PC-9 (cell line): ENCODE results near the gene DEFB129. TPM values are rescaled to one million over a fixed set of nuclear protein-coding genes. Genes with fewer than 3 reads are reported as not detected.
"Not testable (repeated sequence)": the region's sequence is repeated elsewhere in the genome, so short reads cannot be mapped to it uniquely, and the experiment has no call there.

Source experiments
- BruUV-seq: library from RNA; stranded (reverse); fragments of 400-500 nt; replicated peaks from 2 replicates; lab custom pipeline; 2021; lab: Mats Ljungman, UMichigan
- CTCF ChIA-PET: fragments of 300-600 bp; sonication (Branson Sonifier 250); formaldehyde crosslinking; loops from one replicate; lab custom pipeline; 2022; ENCODE audit warnings: antibody characterized with exemption; lab: Charles Lee
- POLR2A ChIA-PET: fragments of 300-600 bp; sonication (Branson Sonifier 250); formaldehyde crosslinking; loops from one replicate; lab custom pipeline; 2022; ENCODE audit warnings: antibody characterized with exemption; ENCODE audit not compliant: unreplicated experiment; lab: Charles Lee
- DNase-seq, 2 experiments: peaks; one replicate each; pipeline versions ENCODE4 v3.0.0 to v3.0.0-alpha.2; 2015 to 2022; ENCODE audit warnings: mixed read lengths in 1 of 2
- H2AFZ ChIP-seq: fragments of 200-600 bp; sonication (generic); 2 replicates; pipeline ENCODE4 v1.8.1; 2017; ENCODE audit warnings: antibody characterized with exemption
- H3F3A ChIP-seq: fragments of 200-600 bp; sonication (generic); 2 replicates; pipeline ENCODE4 v1.8.1; 2017; ENCODE audit warnings: antibody characterized with exemption, mild to moderate bottlenecking, low read depth; ENCODE audit not compliant: insufficient read depth
- H3K27ac ChIP-seq: fragments of 200-600 bp; sonication (generic); 2 replicates; pipeline ENCODE4 v1.6.1; 2016; ENCODE audit warnings: mixed run types
- H3K27me3 ChIP-seq: fragments of 200-600 bp; sonication (generic); 2 replicates; pipeline ENCODE4 v1.6.1; 2016; ENCODE audit warnings: low read depth, mixed run types; ENCODE audit not compliant: insufficient read depth
- H3K36me3 ChIP-seq: fragments of 200-600 bp; sonication (generic); 2 replicates; pipeline ENCODE4 v1.6.1; 2016; ENCODE audit warnings: low read depth, mixed run types
- H3K4me1 ChIP-seq: fragments of 200-600 bp; sonication (generic); replicated peaks from 2 replicates; pipeline ENCODE4 v1.6.1; 2016; ENCODE audit warnings: mixed run types; ENCODE audit not compliant: insufficient read depth
- H3K4me2 ChIP-seq: fragments of 200-600 bp; sonication (generic); 2 replicates; pipeline ENCODE4 v1.6.1; 2017; ENCODE audit warnings: mixed run types
- H3K4me3 ChIP-seq: fragments of 200-600 bp; sonication (generic); 2 replicates; pipeline ENCODE4 v1.6.1; 2016; ENCODE audit warnings: mixed run types
- H3K79me2 ChIP-seq: fragments of 200-600 bp; sonication (generic); 2 replicates; pipeline ENCODE4 v1.6.1; 2017; ENCODE audit warnings: low read depth, mixed run types
- H3K9me2 ChIP-seq: fragments of 200-600 bp; sonication (generic); 2 replicates; pipeline ENCODE4 v1.8.1; 2017; ENCODE audit warnings: mild to moderate bottlenecking; ENCODE audit not compliant: insufficient read depth
- H3K9me3 ChIP-seq: fragments of 200-600 bp; sonication (generic); 2 replicates; pipeline ENCODE4 v1.8.1; 2016; ENCODE audit warnings: low read depth; ENCODE audit not compliant: insufficient read depth
- H4K20me1 ChIP-seq: fragments of 200-600 bp; sonication (generic); 2 replicates; pipeline ENCODE4 v1.8.1; 2017; ENCODE audit not compliant: insufficient read depth
- EZH2 ChIP-seq: fragments of 200-600 bp; sonication (generic); IDR thresholded peaks from 2 replicates; pipeline ENCODE4 v1.8.0; 2017; ENCODE audit warnings: antibody characterized with exemption, low read depth
- intact Hi-C: fragments of 100-400 bp; cut with micrococcal nuclease; formaldehyde crosslinking; loops from one replicate; pipeline ENCODE4 v1.10.0; 2022; ENCODE audit not compliant: unreplicated experiment
- total RNA-seq: library from RNA; stranded (reverse); gene quantifications from 2 replicates; pipeline ENCODE4 v1.2.3, GENCODE V29; 2021
- TF ChIP-seq, protein P1 (sequence below): fragments of 200-600 bp; sonication (generic); conservative IDR thresholded peaks from 2 replicates; pipeline ENCODE4 v1.6.1; 2017; ENCODE audit warnings: mixed run types, antibody characterized with exemption, mild to moderate bottlenecking, moderate library complexity

Gene DEFB129
- total RNA-seq, 1 experiment from 2014 or later: not detected

GRCh38 chr20:189611-190010 is 37.4 kb upstream of the DEFB129 start, which contains the start of gene DEFB128:
DEFB128 (minus strand) TSS chr20:189711; CDS start chr20:189623, 88 bp downstream.
- intact Hi-C loops: no loop called here
- no peak for TF ChIP-seq EZH2
- TF ChIP-seq, protein P1, sequence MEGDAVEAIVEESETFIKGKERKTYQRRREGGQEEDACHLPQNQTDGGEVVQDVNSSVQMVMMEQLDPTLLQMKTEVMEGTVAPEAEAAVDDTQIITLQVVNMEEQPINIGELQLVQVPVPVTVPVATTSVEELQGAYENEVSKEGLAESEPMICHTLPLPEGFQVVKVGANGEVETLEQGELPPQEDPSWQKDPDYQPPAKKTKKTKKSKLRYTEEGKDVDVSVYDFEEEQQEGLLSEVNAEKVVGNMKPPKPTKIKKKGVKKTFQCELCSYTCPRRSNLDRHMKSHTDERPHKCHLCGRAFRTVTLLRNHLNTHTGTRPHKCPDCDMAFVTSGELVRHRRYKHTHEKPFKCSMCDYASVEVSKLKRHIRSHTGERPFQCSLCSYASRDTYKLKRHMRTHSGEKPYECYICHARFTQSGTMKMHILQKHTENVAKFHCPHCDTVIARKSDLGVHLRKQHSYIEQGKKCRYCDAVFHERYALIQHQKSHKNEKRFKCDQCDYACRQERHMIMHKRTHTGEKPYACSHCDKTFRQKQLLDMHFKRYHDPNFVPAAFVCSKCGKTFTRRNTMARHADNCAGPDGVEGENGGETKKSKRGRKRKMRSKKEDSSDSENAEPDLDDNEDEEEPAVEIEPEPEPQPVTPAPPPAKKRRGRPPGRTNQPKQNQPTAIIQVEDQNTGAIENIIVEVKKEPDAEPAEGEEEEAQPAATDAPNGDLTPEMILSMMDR: no peak
- Histone ChIP-seq H3K4me3 (no peak within 1 kb of the TSS), H3K9me2 (no peaks in the 10 kb centered on the region), H3F3A (no peaks in the 10 kb centered on the region), H3K79me2 (no peaks in the 10 kb centered on the region), H3K36me3 (no peaks in the 10 kb centered on the region), H3K4me1 (no peaks in the 10 kb centered on the region), H3K9me3 (no peaks in the 10 kb centered on the region; the same call in 1 of the 2 replicates), H3K27me3 (peaks cover 82% of the 10 kb centered on the region), H3K4me2 (no peak within 1 kb of the TSS), H2AFZ (no peak within 1 kb of the TSS), H4K20me1 (no peaks in the 10 kb centered on the region), H3K27ac (no peak within 1 kb of the TSS)
- no TSS peak for BruUV-seq
- CTCF ChIA-PET: no interaction called here
- DNase-seq: no peak
- POLR2A ChIA-PET: no interaction called here

DNA sequence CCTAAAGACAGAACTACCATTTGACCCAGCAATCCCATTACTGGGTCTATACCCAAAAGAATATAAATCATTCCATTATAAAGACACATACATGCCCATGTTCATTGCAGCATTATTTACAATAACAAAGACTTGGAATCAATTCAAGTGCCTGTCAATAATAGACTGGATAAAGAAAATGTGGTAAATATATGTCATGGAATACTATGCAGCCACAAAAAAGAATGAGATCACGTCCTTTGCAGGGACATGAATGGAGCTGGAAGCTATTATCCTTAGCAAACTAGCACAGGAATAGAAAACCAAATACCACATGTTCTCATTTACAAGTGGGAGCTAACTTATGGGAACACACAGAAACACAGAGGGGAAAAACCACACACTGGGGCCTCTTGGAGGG is 28.8 kb upstream of the DEFB129 start:
- Histone ChIP-seq H3K79me2 (no peaks in the 10 kb centered on the region), H3K36me3 (no peaks in the 10 kb centered on the region), H3K4me3 (no peak overlapping the region), H3K27me3 (peaks cover 74% of the 10 kb centered on the region), H3K4me1 (no peaks in the 10 kb centered on the region), H3F3A (no peaks in the 10 kb centered on the region), H3K9me3 (peaks cover 4% of the 10 kb centered on the region; the same call in 1 of the 2 replicates), H4K20me1 (no peaks in the 10 kb centered on the region), H3K9me2 (no peaks in the 10 kb centered on the region), H3K27ac (no peak overlapping the region), H2AFZ (no peak overlapping the region), H3K4me2 (no peak overlapping the region)
- ChIA-PET POLR2A (no interaction called here), CTCF (interaction anchor here (0.7 kb wide), 1 partner anchor 1511 kb away, joined by 12 read pairs; no protein-coding TSS in a partner anchor)
- DNase-seq: no peak
- TF ChIP-seq EZH2: no peak
- TF ChIP-seq, protein P1: no peak
- intact Hi-C loops: no loop called here
- BruUV-seq: no TSS peak

GRCh38 chr20:199996-200395 is 27.1 kb upstream of the DEFB129 start:
- peaks cover 4% of the 10 kb centered on the region; the same call in 1 of the 2 replicates for H3K9me3 ChIP-seq
- H3K36me3 ChIP-seq: no peaks in the 10 kb centered on the region
- no peaks in the 10 kb centered on the region for H3K4me1 ChIP-seq
- H4K20me1 ChIP-seq: no peaks in the 10 kb centered on the region
- H3K27ac ChIP-seq: no peak overlapping the region
- no peak overlapping the region for H3K4me2 ChIP-seq
- H3K4me3 ChIP-seq: no peak overlapping the region
- H3K9me2 ChIP-seq: no peaks in the 10 kb centered on the region
- no peak for DNase-seq
- POLR2A ChIA-PET: no interaction called here
- CTCF ChIA-PET: no interaction called here
- intact Hi-C loops: no loop called here
- H3F3A ChIP-seq: no peaks in the 10 kb centered on the region
- H3K27me3 ChIP-seq: peaks cover 65% of the 10 kb centered on the region
- BruUV-seq: no TSS peak
- no peak overlapping the region for H2AFZ ChIP-seq
- TF ChIP-seq EZH2: no peak
- TF ChIP-seq, protein P1: no peak
- H3K79me2 ChIP-seq: no peaks in the 10 kb centered on the region

GRCh38 chr20:203630-204029 is 23.4 kb upstream of the DEFB129 start:
- POLR2A ChIA-PET: interaction anchor here (0.6 kb wide), 1 partner anchor 1691 kb away, joined by 4 read pairs; no protein-coding TSS in a partner anchor

More at GRCh38 chr20:203630-204029, 23.4 kb upstream of the DEFB129 start:
- peaks cover 58% of the 10 kb centered on the region for H3K27me3 ChIP-seq
- DNase-seq, H3F3A ChIP-seq, H4K20me1 ChIP-seq, BruUV-seq, H3K4me2 ChIP-seq, H3K4me1 ChIP-seq, H3K36me3 ChIP-seq, H3K79me2 ChIP-seq, H3K9me3 ChIP-seq, H3K9me2 ChIP-seq, H3K4me3 ChIP-seq, CTCF ChIA-PET, H2AFZ ChIP-seq, H3K27ac ChIP-seq, intact Hi-C loops: not testable (repeated sequence)
